Epithelial cell of proximal tubule (primary cell): ENCODE data around the gene ARHGAP42. TPM values are rescaled to one million over a fixed set of nuclear protein-coding genes. Genes with fewer than 3 reads are reported as not detected.

Experiments used
- DNase-seq: peaks from one replicate; pipeline ENCODE4 v3.0.0-alpha.2; 2011; ENCODE audit warnings: low read depth
- H3K4me3 ChIP-seq: 2 replicates; pipeline ENCODE4 v1.5.1; 2011; ENCODE audit warnings: low read depth, mild to moderate bottlenecking, low read length
- CTCF ChIP-seq: conservative IDR thresholded peaks from 2 replicates; pipeline ENCODE4 v1.5.1; 2012; ENCODE audit warnings: low read depth, mild to moderate bottlenecking, low read length
- total RNA-seq: library from RNA; depleted of rRNA; stranded (reverse); fragments of >200 nt; gene quantifications from 2 replicates; pipeline ENCODE4 v1.2.3, GENCODE V29; 2015

Gene ARHGAP42
- total RNA-seq, 1 donor from 2014 or later: 8.0 TPM

- DNase-seq: no peak
- no peak for TF ChIP-seq CTCF
- no peak overlapping the region for H3K4me3 ChIP-seq
Observed at GRCh38 chr11:101014600-101015285, 327.7 kb downstream of the ARHGAP42 start.

- TF ChIP-seq CTCF: no peak
- no peak overlapping the region for H3K4me3 ChIP-seq
- DNase-seq: no peak
Observed at GRCh38 chr11:101019870-101020269, 332.8 kb downstream of the ARHGAP42 start.

- TF ChIP-seq CTCF: no peak
- no peak overlapping the region for H3K4me3 ChIP-seq
- DNase-seq: no peak
Observed at GRCh38 chr11:101022256-101022655, 335.2 kb downstream of the ARHGAP42 start.

- no peak overlapping the region for H3K4me3 ChIP-seq
- no peak for DNase-seq
- no peak for TF ChIP-seq CTCF
Observed at GRCh38 chr11:101028644-101029043, 341.6 kb downstream of the ARHGAP42 start.

GRCh38 chr11:101030015-101030414 is 342.9 kb downstream of the ARHGAP42 start:
- no peak for TF ChIP-seq CTCF
- H3K4me3 ChIP-seq: no peak overlapping the region
- DNase-seq: no peak

- no peak for DNase-seq
- no peak overlapping the region for H3K4me3 ChIP-seq
- no peak for TF ChIP-seq CTCF
Observed at GRCh38 chr11:101030692-101031091, 343.6 kb downstream of the ARHGAP42 start.

- TF ChIP-seq CTCF: no peak
- no peak overlapping the region for H3K4me3 ChIP-seq
- DNase-seq: no peak
Observed at GRCh38 chr11:101031713-101032112, 344.6 kb downstream of the ARHGAP42 start.
